GM18517 (cell line): Measurements from ENCODE around the gene TTC23.

Experiments
- ATAC-seq: cut with Tn5 transposase; IDR thresholded peaks from one replicate; pipeline ENCODE4 v1.9.1; 2021; ENCODE audit warnings: mild to moderate bottlenecking, moderate library complexity; ENCODE audit not compliant: unreplicated experiment

The TTC23 gene

GRCh38 chr15:99106417-99107220 is 142.8 kb downstream of the TTC23 start:
- no peak for ATAC-seq

GRCh38 chr15:99105514-99106341 is 143.7 kb downstream of the TTC23 start:
- ATAC-seq = peak; percentile 28

GRCh38 chr15:99104788-99105513 is 144.4 kb downstream of the TTC23 start, which contains the start of gene SYNM:
Gene SYNM, plus strand, starts transcription at chr15:99105080. Its CDS starts 120 bp downstream, at chr15:99105200.
- ATAC-seq = peak; percentile 69

GRCh38 chr15:99103279-99103678 is 146.1 kb downstream of the TTC23 start:
- no peak for ATAC-seq

- ATAC-seq = no peak
Observed at GRCh38 chr15:99102332-99103235, 146.8 kb downstream of the TTC23 start.

- ATAC-seq = no peak
Observed at GRCh38 chr15:99101501-99101900, 147.9 kb downstream of the TTC23 start.

- ATAC-seq = no peak
Observed at GRCh38 chr15:99100245-99101173, 148.9 kb downstream of the TTC23 start.

- ATAC-seq = no peak
Observed at GRCh38 chr15:99099661-99100060, 149.7 kb downstream of the TTC23 start.

- no peak for ATAC-seq
Observed at GRCh38 chr15:99098991-99099390, 150.4 kb downstream of the TTC23 start.

- no peak for ATAC-seq
Observed at GRCh38 chr15:99098426-99098825, 151.0 kb downstream of the TTC23 start.

GRCh38 chr15:99097441-99098410 is 151.7 kb downstream of the TTC23 start:
- ATAC-seq = no peak

- no peak for ATAC-seq
Observed at GRCh38 chr15:99096894-99097426, 152.4 kb downstream of the TTC23 start.

- no peak for ATAC-seq
Observed at GRCh38 chr15:99096173-99096893, 153.0 kb downstream of the TTC23 start.

- no peak for ATAC-seq
Observed at GRCh38 chr15:99095626-99096025, 153.8 kb downstream of the TTC23 start.

- no peak for ATAC-seq
Observed at GRCh38 chr15:99092554-99093172, 156.7 kb downstream of the TTC23 start.

GRCh38 chr15:99090938-99091337 is 158.4 kb downstream of the TTC23 start:
- no peak for ATAC-seq
